Brain microvascular endothelial cell (primary cell): ENCODE results near the gene GIPC2.

Experiments
- DNase-seq: peaks from one replicate; pipeline ENCODE4 v3.0.0-alpha.2; 2020
- H3K27ac ChIP-seq: fragments of 250-450 bp; sonication (Bioruptor Pico); 2 replicates; pipeline ENCODE4 v1.5.1; 2020; ENCODE audit warnings: mild to moderate bottlenecking, moderate library complexity
- H3K27me3 ChIP-seq: fragments of 250-450 bp; sonication (Bioruptor Pico); replicated peaks from 2 replicates; pipeline ENCODE4 v1.5.1; 2020; ENCODE audit warnings: mild to moderate bottlenecking
- H3K36me3 ChIP-seq: fragments of 250-450 bp; sonication (Bioruptor Pico); replicated peaks from 2 replicates; pipeline ENCODE4 v1.5.1; 2020; ENCODE audit warnings: mild to moderate bottlenecking
- H3K4me3 ChIP-seq: 2 replicates; pipeline ENCODE4 v1.5.1; 2011; ENCODE audit warnings: low read depth, mild to moderate bottlenecking, control low read depth, low read length, moderate library complexity
- CTCF ChIP-seq: IDR thresholded peaks from 2 replicates; pipeline ENCODE4 v1.5.1; 2011; ENCODE audit warnings: low read depth, mild to moderate bottlenecking, moderate library complexity, low read length, control low read depth, inconsistent platforms; ENCODE audit errors: missing control alignments
- in situ Hi-C: cut with HindIII; loops from 2 replicates; pipeline ENCODE4 v1.10.0; 2017; ENCODE audit warnings: low sequenced_read_pairs, low pct_ligation_motif_present

GIPC2 gene

DNA sequence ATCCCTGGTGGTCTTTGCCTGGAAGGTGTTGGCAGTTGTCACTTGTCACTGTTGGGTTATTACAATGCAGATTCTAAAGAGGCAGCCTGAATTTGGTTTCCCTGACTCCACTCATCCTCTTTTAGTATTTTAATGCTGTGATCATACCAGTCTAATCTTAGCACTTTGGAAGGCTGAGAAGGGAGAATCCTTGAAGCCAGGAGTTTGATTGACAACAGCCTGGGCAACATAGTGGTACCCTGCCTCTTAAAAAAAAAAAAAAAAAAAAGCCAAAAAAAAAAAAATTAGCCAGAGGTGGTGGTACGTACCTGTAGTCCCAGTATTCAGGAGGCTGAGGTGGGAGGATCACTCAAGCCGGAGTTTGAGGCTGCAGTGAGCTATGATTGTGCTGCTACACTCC lies 7.7 kb downstream of the GIPC2 start:
- DNase-seq, result no peak
- in situ Hi-C loops, result no loop called here
- no peaks in the 10 kb centered on the region for H3K27me3 ChIP-seq
- no peak overlapping the region for H3K4me3 ChIP-seq
- no peak overlapping the region for H3K27ac ChIP-seq
- no peak for TF ChIP-seq CTCF
- no peaks in the 10 kb centered on the region for H3K36me3 ChIP-seq

- peak; percentile 43 for DNase-seq
- H3K4me3 ChIP-seq, result no peak overlapping the region
- no peak for TF ChIP-seq CTCF
- in situ Hi-C loops, result no loop called here
- no peaks in the 10 kb centered on the region for H3K27me3 ChIP-seq
- no peak overlapping the region for H3K27ac ChIP-seq
- H3K36me3 ChIP-seq, result no peaks in the 10 kb centered on the region
These were observed 8.8 kb downstream of the GIPC2 start for GRCh38 chr1:78054559-78054958.

GRCh38 chr1:78054972-78055371 lies 9.2 kb downstream of the GIPC2 start:
- TF ChIP-seq CTCF, result no peak
- Histone ChIP-seq H3K27ac (no peak overlapping the region), H3K4me3 (no peak overlapping the region), H3K27me3 (no peaks in the 10 kb centered on the region), H3K36me3 (no peaks in the 10 kb centered on the region)
- no peak for DNase-seq
- in situ Hi-C loops, result no loop called here

DNA sequence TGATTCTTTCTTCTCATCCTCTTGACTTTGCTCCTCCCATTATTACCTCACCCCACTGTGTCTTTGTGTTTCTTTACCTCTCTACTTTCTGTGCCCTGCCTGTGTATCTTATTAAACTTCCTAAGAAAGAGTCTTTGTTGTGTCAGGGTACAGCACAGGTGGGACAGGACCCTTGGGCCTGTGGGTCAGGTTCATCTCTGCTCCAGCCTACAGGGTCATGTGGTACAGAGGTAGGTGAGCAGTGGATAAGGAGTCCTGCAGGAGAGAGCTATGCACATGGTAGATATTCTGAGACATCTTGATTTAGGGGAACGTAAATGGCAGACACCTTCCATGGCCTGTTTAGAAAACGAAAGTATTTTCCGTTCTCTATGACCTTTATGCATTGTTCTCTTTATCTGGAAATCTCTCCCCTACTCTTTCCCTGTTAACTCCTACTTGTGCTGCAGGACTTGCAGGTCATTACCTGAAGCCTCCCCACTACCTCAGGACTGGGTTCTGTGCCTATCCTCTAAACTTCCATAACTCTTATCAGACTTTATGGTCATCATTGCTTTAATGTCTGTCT lies 9.9 kb downstream of the GIPC2 start:
- in situ Hi-C loops, result no loop called here
- DNase-seq, result no peak
- Histone ChIP-seq H3K4me3 (no peak overlapping the region), H3K27ac (no peak overlapping the region), H3K27me3 (no peaks in the 10 kb centered on the region), H3K36me3 (no peaks in the 10 kb centered on the region)
- TF ChIP-seq CTCF, result no peak

GRCh38 chr1:78058670-78059069 lies 12.9 kb downstream of the GIPC2 start:
- Histone ChIP-seq H3K4me3 (no peak overlapping the region), H3K36me3 (no peaks in the 10 kb centered on the region), H3K27me3 (no peaks in the 10 kb centered on the region), H3K27ac (peak overlapping the region; percentile 57)
- in situ Hi-C loops, result no loop called here
- TF ChIP-seq CTCF, result no peak
- DNase-seq, result no peak

DNA sequence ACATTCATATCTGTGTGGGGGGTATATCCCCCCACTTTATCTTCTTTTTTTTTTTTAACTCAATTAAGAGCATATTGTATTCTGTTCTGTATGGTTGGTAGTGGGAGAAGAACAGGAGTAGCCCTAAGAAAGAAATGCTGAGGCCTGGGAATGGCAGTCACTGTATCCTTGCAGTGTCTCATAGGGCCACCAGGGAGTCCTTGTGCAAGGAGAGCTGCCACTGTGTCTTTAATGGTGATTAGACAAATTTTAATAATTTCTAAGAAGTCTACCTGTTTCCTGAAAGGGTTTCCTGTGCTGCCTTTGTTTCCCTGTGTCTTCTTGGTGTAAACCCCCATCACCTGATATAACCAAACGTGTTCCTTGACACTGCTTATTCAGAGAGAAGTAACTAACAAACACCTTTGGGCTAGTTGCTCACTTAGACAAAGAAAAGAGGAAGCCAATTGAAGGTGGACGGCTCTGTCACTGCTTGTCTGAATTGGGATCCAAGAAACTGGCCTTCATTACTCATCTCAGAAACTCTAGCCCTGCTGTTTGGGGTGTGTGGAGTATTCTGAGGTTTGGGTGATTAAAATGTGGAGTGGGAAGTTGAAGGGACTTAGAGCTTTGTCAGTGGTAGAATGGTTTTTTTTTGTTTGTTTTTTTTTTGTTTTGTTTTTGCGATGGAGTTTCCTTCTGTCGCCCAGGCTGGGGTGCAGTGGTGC lies 15.2 kb downstream of the GIPC2 start:
- Histone ChIP-seq H3K27ac (peak overlapping the region; percentile 84), H3K4me3 (no peak overlapping the region), H3K36me3 (no peaks in the 10 kb centered on the region), H3K27me3 (no peaks in the 10 kb centered on the region)
- no peak for DNase-seq
- TF ChIP-seq CTCF, result peak; percentile 32
- in situ Hi-C loops, result no loop called here
